NCI-H2227 (cell line): ENCODE data around the gene ZNF362.
"Not testable (repeated sequence)": the region's sequence is repeated elsewhere in the genome, so short reads cannot be mapped to it uniquely, and the experiment has no call there.

Source experiments
- DNase-seq: peaks from one replicate; lab custom pipeline; 2025; ENCODE audit not compliant: unreplicated experiment; lab: John Stamatoyannopoulos, UW

ZNF362 gene

GRCh38 chr1:33302325-33302724 lies 46.0 kb downstream of the ZNF362 start:
- no peak for DNase-seq

GRCh38 chr1:33305016-33305415 lies 48.7 kb downstream of the ZNF362 start:
- no peak for DNase-seq

DNA sequence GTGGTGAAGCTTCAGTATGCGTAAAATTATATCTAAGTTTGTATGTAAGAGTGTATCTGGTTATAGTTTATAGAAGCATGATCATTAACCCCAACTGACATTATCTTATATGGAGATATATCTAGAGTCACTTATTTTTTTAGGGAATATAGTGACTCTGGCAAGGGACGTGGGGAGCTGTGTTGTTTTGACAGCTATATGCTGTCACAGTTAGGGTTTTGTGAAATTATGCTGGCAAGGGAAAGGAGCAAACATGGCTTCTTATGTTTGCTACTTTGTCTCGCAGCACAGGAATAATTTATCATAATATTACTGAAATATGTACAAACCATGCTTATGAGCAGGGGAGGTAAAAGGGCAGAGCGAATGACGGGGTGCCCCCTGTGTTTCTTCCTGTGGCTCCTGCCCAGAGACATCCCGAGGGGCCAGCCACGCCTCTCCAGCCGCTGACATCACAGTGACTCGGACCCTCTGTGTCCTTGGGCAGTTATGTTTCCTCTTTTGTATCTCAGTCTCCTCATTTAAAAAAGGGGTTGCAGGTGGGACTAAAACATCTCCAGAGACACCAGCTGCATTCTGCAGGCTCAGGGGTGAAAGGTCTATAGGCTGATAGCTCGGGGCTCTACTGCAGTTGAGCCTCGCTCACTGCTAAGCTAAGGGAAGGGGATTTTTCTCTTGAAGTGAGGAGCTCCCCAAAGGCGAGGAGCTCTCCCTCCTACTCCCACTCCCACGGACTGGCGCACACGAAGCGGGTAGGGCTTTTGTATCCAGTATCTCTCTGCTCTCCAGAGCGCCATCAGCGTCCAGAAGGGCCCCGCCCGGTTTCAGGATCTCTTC lies 49.7 kb downstream of the ZNF362 start:
- DNase-seq, result no peak

GRCh38 chr1:33306653-33307493 lies 50.6 kb downstream of the ZNF362 start:
- no peak for DNase-seq

DNA sequence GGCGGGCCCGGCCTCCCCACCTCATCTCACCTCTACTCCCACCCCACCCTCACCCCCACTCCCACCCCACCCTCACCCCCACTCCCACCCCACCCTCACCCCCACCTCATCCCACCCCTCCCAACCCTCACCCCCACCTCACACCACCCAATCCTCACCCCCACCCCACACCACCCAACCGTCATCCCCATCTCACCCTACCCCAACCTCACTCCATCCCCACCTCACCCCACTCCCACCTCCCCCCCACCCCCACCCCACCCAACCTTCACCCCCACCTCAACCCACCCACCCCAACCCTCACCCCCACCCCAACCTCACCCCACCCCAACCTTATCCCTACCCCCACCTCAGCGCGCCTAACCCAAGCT lies 51.2 kb downstream of the ZNF362 start:
- DNase-seq, result no peak

GRCh38 chr1:33309351-33309750 lies 53.1 kb downstream of the ZNF362 start:
- DNase-seq, result not testable (repeated sequence)

DNA sequence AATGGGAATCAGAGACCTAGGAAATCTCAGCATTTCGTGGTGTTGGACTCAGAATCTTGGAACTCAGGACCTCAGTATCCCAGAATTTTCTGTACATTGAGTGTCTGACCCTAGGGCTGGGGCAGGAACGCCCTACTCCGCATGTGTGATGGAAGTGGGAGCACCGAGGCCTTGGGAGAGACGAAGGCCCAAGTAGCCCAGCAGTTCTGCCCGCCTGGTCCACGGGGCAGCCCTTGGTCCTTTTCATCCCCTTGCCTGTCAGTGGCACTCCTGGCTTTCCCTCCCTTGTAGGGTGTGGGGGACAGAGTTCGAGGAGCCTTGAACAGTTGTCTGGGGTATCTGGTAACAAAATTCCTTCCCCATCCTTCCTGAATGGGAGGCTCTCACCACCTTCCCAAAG lies 54.4 kb downstream of the ZNF362 start:
- DNase-seq, result no peak

DNA sequence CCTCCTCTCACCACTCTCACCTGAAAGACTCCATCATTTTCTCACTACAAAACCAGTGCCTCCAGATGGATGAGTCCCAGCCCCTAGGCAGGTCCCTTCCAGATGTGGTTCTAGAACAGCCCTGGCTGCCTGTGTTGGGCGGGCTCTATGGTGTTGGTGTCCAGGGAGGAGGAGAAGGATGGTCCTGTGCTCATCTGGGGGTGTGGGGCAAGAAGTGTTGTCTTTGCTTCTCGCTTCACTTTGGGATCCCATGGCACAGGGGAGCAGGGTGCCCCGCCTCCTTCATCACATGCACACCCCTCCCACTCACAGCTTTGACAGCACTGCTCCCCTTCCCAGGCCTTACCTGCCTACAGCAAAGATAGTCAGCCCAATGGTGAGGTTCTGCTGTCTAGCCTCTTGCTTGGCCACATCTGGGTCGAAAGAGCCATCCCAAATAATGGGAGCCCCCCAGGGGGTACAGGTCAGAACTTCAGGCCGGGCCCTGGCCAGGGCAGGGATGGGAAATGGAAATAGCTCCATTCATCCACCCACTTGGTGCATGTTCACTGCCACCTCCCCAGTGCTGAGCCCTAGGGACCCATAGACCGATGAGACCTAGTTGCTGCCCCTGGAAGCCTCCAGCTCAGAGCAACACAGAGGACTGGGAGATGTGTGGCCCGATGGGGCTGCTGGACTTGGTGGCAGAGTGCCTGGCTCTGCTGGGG lies 55.6 kb downstream of the ZNF362 start:
- DNase-seq, result no peak

DNA sequence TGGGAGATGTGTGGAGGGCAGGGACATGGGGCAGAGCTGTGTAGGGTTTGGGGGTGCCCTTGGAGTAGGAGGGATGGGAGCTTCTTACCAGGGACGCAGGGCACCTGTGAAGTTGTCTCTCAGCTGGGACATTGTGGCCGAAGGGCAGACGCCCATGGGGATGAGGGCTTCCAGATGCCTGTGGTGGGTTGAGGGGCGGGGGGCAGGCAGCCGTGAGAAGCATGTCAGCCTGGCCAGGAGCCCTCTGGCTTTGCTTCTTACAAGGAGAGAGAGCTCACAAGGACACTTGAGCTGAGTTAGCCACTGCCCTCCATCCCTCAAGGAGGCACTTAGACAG lies 56.1 kb downstream of the ZNF362 start:
- DNase-seq, result no peak

- no peak for DNase-seq
These were observed 58.1 kb downstream of the ZNF362 start for GRCh38 chr1:33314416-33314815.

GRCh38 chr1:33316601-33317000 lies 60.3 kb downstream of the ZNF362 start:
- no peak for DNase-seq

DNA sequence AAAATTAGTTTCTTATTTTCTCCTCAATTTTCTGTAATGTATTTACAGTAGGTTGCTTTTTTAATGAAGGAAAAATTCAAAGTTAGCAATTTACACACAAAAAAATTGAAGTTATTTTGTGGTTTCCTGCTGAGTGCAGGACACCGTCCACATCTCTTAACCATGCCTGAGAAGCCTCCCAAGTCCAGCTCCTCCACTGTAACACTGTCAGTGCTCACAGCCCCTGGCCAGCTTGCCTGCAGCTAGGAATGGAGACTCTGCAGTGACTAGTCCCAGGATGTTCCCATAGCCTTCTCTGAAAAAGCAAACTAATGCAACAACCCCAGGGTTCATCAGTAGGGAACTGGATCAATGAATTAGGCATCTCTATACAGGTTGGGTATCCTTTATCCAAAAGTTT lies 61.1 kb downstream of the ZNF362 start:
- DNase-seq, result no peak

DNA sequence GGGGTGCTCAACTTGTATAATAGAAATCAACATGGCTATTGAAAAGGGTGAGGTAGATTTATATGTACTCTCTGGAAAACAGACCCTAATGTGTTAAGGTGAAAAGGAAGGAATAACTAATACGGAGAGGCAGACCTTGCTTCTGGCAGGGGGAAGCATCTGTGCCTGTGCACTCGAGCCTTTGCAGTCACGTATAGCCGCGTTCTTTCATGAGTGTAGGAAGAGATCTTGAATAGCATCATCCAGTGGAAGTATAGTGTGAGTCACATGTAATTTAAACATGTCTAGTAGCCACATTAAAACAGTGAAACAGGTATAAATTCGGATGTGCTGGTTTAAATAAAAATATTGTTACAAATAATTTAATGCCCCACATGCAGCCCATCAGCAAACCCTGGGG lies 61.7 kb downstream of the ZNF362 start:
- no peak for DNase-seq

DNA sequence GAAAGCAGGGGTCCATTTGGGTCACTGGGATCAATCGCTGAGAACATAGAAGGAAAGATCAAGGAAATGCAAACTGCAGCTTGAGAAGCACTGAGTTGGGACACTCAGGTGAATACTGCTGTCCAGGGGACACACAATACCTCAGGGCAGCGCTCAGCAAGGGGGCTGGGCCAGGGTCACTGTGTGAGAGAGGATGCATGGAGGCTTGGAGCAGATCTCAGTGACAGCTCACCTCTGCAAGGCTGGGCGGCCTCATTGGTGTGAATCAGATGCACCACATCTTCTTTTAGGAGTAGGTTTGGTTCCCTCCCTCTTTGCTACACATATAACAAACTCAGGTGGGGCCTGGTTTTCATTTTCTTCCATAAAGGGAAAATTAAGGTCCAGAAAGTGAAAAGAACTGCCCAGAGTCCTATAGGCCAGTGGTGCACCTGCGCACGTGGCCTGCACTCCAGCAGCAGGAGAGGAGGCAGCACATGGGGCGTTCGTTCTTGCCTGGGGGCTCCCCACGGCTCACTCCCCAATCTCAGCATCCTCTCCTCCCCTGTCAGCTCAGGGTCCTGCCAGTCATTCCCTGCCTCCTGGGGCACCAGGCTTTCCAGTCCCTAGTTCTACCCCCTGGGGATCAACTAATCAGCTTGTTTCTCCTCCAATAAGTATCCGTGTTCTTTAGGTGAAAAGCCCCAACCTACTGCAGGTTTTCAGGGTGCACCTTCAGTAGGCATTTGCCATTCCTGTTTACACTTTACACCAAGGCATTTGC lies 63.1 kb downstream of the ZNF362 start:
- no peak for DNase-seq

GRCh38 chr1:33319949-33320618 lies 63.8 kb downstream of the ZNF362 start:
- no peak for DNase-seq

DNA sequence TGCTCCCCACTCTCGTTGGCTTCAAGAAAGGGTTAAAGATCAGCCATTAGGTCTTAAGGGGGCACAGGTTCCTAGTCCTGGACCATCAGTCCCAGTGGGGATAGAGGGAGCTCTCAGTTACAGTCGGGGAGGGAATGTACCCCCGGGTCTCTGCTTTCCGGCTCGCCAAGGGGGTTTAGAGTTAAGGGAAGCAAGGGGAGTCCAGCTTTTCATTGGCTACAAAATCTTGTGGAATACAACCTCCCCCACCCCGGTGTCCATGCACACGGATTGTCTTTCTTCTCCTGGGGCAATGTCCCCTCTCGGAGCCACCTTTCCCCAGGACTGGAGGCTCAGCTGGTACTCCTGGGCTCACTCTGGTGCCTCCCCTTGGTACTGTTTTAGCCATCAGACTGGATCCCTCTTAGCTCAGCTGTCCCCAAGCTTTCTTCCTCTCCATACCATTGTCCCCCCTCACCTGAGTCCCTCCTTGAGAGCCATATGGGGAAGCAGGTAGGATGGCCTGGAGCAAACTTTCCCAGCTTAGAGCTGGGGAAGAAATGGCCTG lies 64.4 kb downstream of the ZNF362 start, which contains the start of gene A3GALT2:
TSS of gene A3GALT2 (minus strand) at position 480 of the 547 bp plus-strand sequence. CDS start at position 480, 0 bp downstream.
- no peak for DNase-seq

DNA sequence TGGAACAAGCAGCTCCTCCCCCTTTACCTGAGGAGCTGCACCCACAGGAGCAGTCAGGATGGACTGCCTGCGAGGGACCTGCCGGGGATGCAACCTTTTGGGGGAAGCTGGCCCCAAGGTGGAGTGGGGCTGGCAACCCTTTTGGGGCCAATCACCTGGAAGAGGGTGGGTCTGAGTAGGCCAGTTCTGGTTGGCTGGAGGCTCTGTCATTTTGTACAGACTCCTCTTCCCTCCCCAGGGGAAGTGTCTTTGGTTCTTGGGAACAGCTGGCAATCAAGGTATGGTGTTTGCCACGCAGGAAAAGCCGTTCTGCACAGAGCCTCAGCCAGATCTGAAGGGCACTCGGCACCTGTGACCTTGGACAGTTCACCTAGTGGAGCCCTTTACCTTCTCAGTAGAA lies 64.9 kb downstream of the ZNF362 start:
- no peak for DNase-seq

DNA sequence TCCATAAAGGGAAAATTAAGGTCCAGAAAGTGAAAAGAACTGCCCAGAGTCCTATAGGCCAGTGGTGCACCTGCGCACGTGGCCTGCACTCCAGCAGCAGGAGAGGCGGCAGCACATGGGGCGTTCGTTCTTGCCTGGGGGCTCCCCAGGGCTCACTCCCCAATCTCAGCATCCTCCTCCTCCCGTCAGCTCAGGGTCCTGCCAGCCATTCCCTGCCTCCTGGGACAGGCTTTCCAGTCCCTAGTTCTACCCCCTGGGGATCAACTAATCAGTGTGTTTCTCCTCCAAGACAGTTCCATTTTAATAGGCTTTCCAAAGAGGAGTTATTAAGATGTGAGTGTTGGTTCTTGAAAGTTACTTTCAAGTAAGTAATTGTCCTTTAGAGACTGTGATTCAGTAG lies 65.8 kb downstream of the ZNF362 start:
- no peak for DNase-seq

- DNase-seq, result no peak
These were observed 66.7 kb downstream of the ZNF362 start for GRCh38 chr1:33322870-33323585.
